HK-2 (cell line): ENCODE measurements around the gene COPZ2.
"Not testable (repeated sequence)": the region's sequence is repeated elsewhere in the genome, so short reads cannot be mapped to it uniquely, and the experiment has no call there.

ENCODE experiments used
- DNase-seq: peaks from one replicate; pipeline ENCODE4 v3.0.0-alpha.2; 2018; ENCODE audit not compliant: unreplicated experiment

The COPZ2 gene

DNA sequence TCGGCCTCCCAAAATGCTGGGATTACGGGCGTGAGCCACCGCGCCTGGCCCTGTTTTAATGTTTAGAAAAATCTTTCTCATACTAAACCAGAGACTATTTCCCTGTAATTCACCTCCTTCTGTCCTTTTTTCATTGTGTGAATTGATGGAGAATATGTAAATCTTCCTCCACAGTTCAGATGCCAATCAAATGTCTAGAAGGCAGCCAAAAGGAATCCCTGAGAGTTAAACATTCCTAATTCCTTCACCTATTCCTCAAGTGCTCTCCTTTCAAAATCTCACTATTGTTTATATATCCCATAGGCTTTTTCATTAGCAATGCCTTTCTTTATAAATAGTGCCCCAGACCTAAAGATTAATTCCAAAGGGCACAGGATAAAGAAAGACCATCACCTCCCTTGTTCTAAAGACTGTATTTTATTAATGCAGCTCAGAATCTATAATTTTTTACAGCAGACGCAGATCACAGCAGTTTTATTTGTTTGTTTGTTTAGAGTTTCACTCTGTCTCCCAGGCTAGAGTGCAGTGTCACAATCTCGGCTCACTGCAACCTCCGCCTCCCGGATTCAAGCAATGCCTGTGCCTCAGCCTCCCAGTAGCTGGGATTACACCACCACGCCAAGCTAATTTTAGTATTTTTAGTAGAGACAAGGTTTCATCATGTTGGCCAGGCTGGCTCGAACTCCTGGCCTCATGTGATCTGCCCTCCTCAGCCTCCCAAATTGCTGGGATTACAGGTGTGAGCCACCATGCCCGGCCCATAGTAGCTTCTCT lies 30.5 kb downstream of the COPZ2 start:
- no peak for DNase-seq

- no peak for DNase-seq
Observed at GRCh38 chr17:48004983-48005382, 32.6 kb downstream of the COPZ2 start.

GRCh38 chr17:48003417-48004151 lies 34.0 kb downstream of the COPZ2 start:
- no peak for DNase-seq

DNA sequence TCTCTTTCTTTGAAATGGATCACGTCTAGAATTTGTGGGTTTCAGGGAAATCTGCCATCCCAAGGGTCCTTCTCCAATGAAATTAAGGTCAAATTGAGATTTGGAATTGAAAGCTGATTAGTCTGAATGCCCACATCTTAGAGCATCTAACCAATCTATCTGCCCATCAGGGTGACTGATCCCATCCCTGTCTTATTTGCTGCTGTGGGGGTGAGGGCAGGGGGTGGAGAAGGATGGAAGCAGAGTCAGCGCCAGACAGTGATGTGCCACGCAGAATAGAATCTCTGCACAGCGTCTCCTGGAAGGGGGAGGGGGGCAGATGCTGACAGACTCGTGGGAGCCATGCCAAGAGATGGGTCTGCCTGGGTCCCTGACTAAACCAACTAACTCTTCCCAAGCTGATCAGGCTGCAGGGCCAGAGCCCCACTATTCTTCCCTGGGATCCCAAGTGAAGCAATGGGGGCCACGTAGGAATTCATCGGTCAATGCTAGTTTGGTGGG lies 34.6 kb downstream of the COPZ2 start:
- DNase-seq: no peak

DNA sequence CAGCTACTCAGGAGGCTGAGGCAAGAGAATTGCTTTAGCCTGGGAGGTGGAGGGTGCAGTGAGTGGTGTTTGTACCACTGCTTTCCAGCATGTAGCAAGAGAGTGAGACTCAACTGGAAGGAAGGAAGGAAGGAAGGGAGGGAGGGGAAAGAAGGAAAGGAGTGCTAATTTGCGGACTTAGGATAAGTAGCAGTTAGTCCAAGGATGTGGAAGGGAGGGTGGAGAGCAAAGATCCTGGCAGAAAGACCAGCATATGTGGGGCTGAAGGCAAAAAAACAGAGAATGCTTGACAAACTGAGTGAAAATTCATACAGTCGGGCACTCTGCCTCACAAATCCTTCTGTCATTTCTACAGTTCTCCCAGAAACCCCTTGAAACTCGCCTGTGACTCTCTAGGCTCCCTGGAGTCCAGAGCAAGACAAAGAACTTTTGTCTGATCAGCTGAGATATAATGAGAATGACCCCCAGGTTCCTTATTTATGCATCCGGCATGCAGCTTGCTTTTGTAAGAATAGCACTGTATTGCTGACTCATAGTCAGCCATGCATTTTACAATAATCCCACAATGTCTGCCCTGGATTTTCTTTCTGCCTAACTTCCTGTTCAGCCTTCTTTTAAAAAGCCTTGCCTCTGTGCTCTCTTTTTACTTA lies 35.2 kb downstream of the COPZ2 start:
- DNase-seq: peak; percentile 23

GRCh38 chr17:48001657-48002056 lies 35.9 kb downstream of the COPZ2 start:
- not testable (repeated sequence) for DNase-seq

DNA sequence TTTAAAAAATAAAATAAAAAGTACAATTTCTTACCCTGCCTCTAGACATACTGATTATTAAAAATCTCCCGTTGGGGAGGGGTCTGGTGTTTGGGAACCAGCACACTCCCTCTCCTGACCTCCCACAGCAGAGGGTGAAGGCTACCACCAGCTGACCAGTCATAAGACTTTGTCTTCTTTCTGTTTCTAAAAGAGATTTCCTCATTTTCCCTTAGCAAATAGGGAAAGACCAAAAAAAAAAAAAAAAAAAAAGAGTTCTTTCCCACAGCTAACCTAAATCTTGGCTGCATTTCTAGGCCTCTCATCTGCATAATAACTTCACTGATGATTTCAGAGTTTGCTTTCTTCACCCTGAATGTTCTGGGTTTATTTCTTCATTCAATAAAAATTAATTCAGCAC lies 36.4 kb downstream of the COPZ2 start:
- no peak for DNase-seq

GRCh38 chr17:47999582-47999981 lies 38.0 kb downstream of the COPZ2 start:
- DNase-seq: no peak

GRCh38 chr17:47998044-47998443 lies 39.6 kb downstream of the COPZ2 start:
- DNase-seq: no peak

- DNase-seq: no peak
Observed at GRCh38 chr17:47997586-47997985, 40.0 kb downstream of the COPZ2 start.

DNA sequence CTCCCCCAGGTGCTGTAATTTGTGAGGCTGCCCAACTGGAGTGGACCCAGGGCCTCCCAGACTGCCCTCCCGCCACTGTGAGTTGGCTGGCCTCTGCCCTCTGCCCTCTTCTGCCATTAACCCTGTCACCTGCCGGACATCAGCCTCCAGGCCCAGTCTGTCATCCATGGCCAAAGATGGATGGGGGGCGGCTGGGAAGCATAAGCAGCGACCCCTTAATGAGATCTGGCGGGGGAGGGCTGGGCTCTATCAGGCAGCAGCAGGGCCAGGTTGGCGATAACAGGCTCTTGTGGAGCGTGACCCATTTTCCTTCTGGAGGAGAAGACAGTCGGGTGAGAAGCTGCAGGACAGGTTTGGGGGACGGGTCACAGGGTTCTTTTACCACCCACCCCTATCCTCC lies 41.4 kb downstream of the COPZ2 start:
- no peak for DNase-seq

DNA sequence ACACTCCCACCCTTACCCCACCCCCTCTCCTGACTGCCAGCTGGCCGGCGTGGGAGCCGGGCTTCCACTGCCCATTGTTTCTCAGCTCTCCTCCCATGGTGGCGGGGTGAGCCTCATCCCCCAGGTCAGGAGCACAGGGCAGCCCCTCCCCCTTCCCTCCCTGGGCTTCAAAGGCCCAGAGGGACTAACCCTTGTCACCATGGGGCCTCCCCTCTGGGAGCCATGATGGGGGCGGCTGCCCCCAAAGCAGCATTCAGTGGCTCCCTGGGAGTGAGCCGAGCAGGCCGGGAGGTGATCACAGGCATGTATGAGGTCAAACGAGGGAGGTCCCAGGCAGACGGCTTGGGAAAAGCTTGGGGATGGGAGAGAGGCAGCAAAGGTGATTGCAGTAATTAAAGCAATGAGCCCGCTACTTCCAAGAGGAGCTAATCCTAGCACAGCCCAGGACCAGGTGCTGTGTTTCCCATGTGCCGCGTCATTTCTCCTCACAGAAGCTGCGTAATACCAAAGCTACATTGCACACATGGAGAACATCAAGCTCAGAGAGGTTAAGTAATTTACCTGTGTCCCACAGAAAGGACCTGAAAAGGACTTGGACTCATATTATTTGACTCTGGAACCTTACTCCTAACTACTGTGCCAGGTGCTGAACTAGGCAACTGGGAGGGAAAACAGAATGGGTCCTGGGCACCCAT lies 42.2 kb downstream of the COPZ2 start:
- DNase-seq: no peak

GRCh38 chr17:47994724-47995123 lies 42.9 kb downstream of the COPZ2 start:
- no peak for DNase-seq

DNA sequence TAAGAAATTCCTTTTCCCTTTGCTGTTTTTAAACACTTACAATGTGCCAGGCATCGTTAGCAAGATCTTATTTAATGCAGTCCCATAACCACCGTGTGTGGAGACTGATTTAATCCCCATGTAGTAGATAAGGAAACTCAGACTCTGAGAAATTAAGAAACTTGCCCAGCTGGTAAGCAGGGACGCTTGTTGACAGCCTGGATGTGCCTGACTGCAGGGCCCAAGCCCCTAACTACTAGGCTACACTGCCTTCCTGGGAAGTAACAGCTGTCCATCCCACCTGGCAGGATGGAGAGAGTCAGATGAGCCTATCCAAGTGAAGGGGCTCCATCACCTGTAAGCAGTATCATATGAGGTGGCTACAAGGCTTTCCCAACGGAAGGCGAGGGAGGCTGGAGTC lies 43.6 kb downstream of the COPZ2 start:
- no peak for DNase-seq

GRCh38 chr17:47993031-47993564 lies 44.5 kb downstream of the COPZ2 start:
- no peak for DNase-seq

GRCh38 chr17:47992216-47992615 lies 45.4 kb downstream of the COPZ2 start:
- no peak for DNase-seq

- DNase-seq: no peak
Observed at GRCh38 chr17:47990962-47991731, 46.5 kb downstream of the COPZ2 start.

- DNase-seq: no peak
Observed at GRCh38 chr17:47989700-47990099, 47.9 kb downstream of the COPZ2 start.

- no peak for DNase-seq
Observed at GRCh38 chr17:47989159-47989558, 48.4 kb downstream of the COPZ2 start.

DNA sequence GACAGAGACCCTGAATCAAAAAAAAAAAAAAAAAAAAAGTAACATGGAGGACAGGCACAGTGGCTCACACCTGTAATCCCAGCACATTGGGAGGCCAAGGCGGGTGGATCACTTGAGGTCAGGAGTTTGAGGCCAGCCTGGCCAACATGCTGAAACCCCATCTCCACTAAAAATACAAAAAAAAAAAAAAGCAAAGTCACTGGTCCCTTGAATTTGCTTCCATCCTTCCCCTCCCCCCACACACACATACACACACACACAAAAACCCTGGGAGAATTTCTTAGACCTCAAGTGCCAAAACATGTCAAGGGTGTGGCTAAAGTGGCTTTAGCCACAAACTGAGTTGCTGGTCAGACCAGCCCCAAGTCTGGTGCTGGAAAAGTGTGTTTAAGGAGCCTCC lies 49.2 kb downstream of the COPZ2 start:
- not testable (repeated sequence) for DNase-seq

DNA sequence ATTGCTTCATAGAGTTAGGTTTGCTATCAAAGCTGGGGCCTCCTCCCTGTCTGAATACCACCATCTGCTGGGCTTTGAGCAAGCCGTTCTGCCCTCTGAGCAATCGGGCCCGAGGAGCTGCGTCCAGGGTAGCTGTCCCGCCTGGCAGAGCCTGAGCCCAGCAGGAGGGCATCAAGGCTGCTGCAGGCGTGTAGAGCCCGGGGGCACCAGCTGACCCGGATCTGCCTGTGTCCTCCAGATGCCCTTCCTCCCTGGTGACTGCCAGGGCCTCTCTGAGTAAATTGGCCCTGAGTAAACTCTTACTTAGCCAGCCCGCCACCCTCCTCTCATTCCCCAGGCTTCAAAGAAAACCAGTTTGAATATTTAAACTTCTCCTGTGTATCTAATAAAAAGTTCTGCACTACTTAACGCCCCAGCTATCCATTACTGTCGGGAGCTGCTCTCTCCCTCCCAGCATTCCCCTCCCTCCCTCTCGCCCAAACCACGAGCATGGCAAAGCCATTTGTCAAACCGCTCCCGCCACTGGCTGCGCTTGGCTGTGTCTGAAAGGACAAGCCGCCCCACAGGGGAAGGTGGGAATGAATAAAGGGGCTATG lies 50.3 kb downstream of the COPZ2 start:
- DNase-seq: no peak
